GM18868 (cell line): ENCODE results near the gene LBHD2.
"Not testable (repeated sequence)": the region's sequence is repeated elsewhere in the genome, so short reads cannot be mapped to it uniquely, and the experiment has no call there.

ENCODE experiments used
- ATAC-seq: cut with Tn5 transposase; IDR thresholded peaks from one replicate; pipeline ENCODE4 v1.9.1; 2021; ENCODE audit warnings: mild to moderate bottlenecking, moderate library complexity; ENCODE audit not compliant: unreplicated experiment

The LBHD2 gene

GRCh38 chr14:103084021-103084919 lies at the start of gene LBHD2:
TSS of gene LBHD2 (plus strand) at chr14:103084210. CDS start at chr14:103086013, 1,803 bp downstream.
- no peak for ATAC-seq

- no peak for ATAC-seq
Observed at GRCh38 chr14:103041464-103041863, 42.5 kb upstream of the LBHD2 start.

DNA sequence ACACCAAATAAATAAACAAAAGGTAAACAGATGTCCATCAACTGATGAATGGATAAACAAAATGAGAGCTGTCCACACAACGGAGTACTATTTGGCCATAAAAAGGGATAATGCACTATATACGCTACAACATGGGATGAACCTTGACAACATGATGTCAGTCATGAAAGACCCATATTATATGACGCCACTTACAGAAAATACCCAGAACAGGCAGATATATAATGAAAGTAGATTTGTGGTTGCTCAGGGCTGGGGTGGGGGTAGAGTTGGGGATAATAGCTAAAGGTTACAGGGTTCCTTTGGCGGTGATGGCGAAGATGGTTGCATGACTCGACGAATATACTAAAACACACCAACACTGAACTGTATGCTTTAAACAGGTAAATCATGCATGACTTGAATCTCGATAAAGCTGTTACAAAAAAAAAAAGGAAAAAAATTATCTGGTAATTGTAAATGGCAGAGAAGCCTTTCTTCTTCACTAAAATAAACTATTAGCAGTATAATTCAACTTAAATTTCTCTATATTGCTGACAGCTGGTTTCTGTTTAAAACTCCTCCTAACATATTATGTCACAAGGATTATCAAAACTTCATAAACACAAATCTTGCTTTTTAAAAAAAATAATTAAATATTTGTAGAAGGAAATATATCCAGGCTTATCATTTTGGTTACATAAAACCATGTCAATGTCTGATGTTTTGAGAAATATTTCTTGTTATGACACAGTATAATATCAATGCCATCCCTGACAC lies 40.6 kb upstream of the LBHD2 start:
- ATAC-seq: no peak

GRCh38 chr14:103045371-103045869 lies 38.6 kb upstream of the LBHD2 start:
- ATAC-seq: no peak

DNA sequence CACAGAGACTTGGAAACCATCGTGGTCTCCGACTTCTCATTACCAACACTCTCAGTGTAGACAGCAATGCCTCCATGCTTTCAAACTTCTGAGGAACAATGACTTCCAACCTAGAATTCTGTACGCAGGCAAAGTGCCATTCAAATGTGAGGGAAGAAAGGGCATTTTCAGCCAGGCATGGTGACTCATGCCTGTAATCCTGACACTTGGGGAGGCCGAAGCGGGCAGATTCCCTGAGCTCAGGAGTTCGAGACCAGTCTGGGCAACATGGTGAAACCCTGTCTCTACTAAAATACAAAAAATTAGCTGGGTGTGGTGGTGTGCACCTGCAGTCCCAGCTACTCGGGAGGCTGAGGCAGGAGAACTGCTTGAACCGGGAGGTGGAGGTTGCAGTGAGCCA lies 36.6 kb upstream of the LBHD2 start:
- not testable (repeated sequence) for ATAC-seq

DNA sequence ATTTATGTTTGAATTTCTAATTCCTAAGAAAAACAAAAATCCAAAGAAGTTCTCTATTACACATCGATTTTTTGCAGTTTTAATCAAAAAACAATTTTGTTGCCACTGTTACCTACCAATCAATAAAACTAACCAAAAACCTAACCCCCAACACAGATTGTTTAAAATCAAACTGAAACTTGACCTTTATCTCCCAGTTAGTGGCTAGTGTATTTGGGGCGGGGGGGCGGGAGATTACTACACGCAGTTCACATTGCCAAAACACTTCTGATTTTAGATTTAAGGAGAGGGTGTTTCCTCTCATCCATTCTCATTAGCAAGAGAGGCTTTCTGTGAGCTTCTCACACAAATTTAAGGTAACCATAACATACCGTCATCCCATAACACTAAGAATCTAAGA lies 33.1 kb upstream of the LBHD2 start:
- ATAC-seq: no peak

DNA sequence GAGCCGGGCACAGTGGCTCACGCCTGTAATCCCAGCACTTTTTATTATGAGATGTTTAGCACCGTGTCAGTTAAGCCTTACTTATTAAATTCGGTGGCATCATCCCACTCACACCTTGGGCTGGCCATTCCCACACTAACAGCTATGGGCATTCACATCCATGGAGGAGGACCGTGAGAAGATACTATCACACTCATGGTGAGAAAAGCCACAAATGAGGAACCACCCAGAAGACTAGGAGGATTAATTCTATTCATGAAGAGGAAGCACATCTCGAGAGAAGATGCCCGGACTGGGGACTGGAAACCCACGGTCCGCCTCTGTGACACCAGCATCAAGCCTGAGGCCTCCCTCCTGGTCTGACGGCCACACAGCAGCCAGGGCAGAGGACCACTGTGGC lies 31.6 kb upstream of the LBHD2 start:
- ATAC-seq: no peak

DNA sequence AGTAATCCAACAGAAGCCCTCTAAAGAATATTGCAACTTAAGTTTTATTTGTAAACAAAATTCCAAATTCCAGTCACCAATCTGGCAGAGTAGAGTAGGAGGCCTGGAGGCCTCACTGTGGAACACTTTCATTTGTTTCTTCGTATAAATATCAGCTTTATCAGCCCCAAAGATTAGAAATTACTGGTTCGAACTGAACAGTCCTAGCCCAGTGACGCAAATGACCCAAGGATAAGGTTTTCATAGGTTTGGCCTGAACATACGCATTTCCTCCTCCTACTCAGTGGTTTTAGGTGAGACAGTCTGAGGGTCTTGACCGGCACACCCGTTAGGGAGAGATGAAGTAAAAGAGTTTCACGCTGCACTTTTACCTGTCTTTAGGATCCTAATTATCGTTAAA lies 28.3 kb upstream of the LBHD2 start:
- ATAC-seq: no peak

GRCh38 chr14:103056322-103057027 lies 27.5 kb upstream of the LBHD2 start:
- no peak for ATAC-seq

- peak; percentile 14 for ATAC-seq
Observed at GRCh38 chr14:103057028-103057371, 27.0 kb upstream of the LBHD2 start.

- ATAC-seq: peak; percentile 85
Observed at GRCh38 chr14:103057372-103058163, 26.4 kb upstream of the LBHD2 start, which contains the start of gene CDC42BPB. TSS of gene CDC42BPB (minus strand) at chr14:103057549. CDS start at chr14:103057173, 376 bp downstream.

GRCh38 chr14:103058164-103059055 lies 25.6 kb upstream of the LBHD2 start:
- no peak for ATAC-seq

DNA sequence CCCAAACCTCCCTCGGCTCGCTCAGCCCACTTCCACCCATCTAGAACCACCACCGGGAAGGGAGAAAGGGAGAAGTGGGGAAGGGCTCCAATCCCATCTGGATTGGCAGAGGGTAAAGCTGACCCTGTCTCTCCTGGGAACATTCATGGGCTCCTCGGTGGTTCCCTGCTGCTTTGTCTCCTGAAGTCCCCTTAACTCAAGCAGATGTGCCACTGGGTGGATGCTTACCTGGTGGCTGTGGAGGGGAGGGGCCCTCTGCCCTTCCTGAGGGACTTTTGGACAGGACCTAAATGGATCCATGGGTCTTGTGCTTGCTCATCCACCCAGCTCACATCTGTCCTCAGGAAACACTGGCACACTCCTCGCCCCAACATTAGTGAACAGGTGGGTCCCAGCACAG lies 24.5 kb upstream of the LBHD2 start:
- no peak for ATAC-seq

GRCh38 chr14:103061482-103061976 lies 22.5 kb upstream of the LBHD2 start:
- no peak for ATAC-seq

GRCh38 chr14:103064436-103064835 lies 19.6 kb upstream of the LBHD2 start:
- ATAC-seq: no peak

GRCh38 chr14:103064978-103065377 lies 19.0 kb upstream of the LBHD2 start:
- ATAC-seq: no peak

- no peak for ATAC-seq
Observed at GRCh38 chr14:103065861-103066260, 18.1 kb upstream of the LBHD2 start.

- no peak for ATAC-seq
Observed at GRCh38 chr14:103066399-103066798, 17.6 kb upstream of the LBHD2 start.
